RWPE1 (cell line): ENCODE results near the gene JSRP1.
A peak's percentile ranks its signal among the peaks of the same experiment; 100 is the strongest.

Experiments
- CTCF ChIA-PET: fragments of 350-600 bp; sonication (Branson Sonifier 250); formaldehyde crosslinking; extraction: SDS; loops from one replicate; lab custom pipeline; 2021; lab: Yijun Ruan, JAX
- POLR2A ChIA-PET: fragments of 400-600 bp; formaldehyde crosslinking; extraction: SDS; loops from one replicate; lab custom pipeline; 2020; ENCODE audit warnings: antibody characterized with exemption; ENCODE audit not compliant: low non-redundant PET; lab: Yijun Ruan, JAX
- DNase-seq: peaks from one replicate; pipeline ENCODE4 v3.0.0; 2012; ENCODE audit warnings: low spot score
- H3K27ac ChIP-seq: fragments of 450-650 bp; 2 replicates; pipeline ENCODE4 v1.5.1; 2017
- CTCF ChIP-seq: fragments of 450-650 bp; conservative IDR thresholded peaks from 2 replicates; pipeline ENCODE4 v1.5.1; 2017; ENCODE audit warnings: low read depth, mild to moderate bottlenecking

JSRP1 gene

GRCh38 chr19:2234996-2235380 is 21.2 kb downstream of the JSRP1 start:
- CTCF ChIA-PET: interaction anchor here (0.7 to 1.8 kb wide), 2 partner anchors 9 to 399 kb away, joined by 3 to 8 read pairs; no protein-coding TSS in a partner anchor
- DNase-seq: no peak
- POLR2A ChIA-PET: no interaction called here

GRCh38 chr19:2233601-2234280 is 22.5 kb downstream of the JSRP1 start:
- ChIA-PET POLR2A (no interaction called here), CTCF (interaction anchor here (1.2 kb wide), 1 partner anchor 80 kb away, joined by 3 read pairs; no protein-coding TSS in a partner anchor)
- H3K27ac ChIP-seq: peak overlapping the region; percentile 95
- no peak for TF ChIP-seq CTCF
- DNase-seq: no peak

More at GRCh38 chr19:2234996-2235380, 21.2 kb downstream of the JSRP1 start:
- no peak for TF ChIP-seq CTCF
- H3K27ac ChIP-seq: peak overlapping the region; percentile 95

GRCh38 chr19:2232286-2233151 is 23.7 kb downstream of the JSRP1 start:
- no peak for DNase-seq
- ChIA-PET POLR2A (no interaction called here), CTCF (interaction anchor here (0.6 to 0.7 kb wide), 3 partner anchors 18 to 115 kb away, joined by 3 to 7 read pairs (median 4); no protein-coding TSS in a partner anchor)
- peak overlapping the region; percentile 95 for H3K27ac ChIP-seq
- no peak for TF ChIP-seq CTCF

- H3K27ac ChIP-seq: peak overlapping the region; percentile 95
- no peak for DNase-seq
- ChIA-PET CTCF (interaction anchor here (0.7 kb wide), 1 partner anchor 114 kb away, joined by 3 read pairs; no protein-coding TSS in a partner anchor), POLR2A (no interaction called here)
- TF ChIP-seq CTCF: no peak
Measured at GRCh38 chr19:2231621-2232221, 24.5 kb downstream of the JSRP1 start.

- CTCF ChIA-PET: no interaction called here
- POLR2A ChIA-PET: no interaction called here
- no peak for DNase-seq
- H3K27ac ChIP-seq: peak overlapping the region; percentile 95
- no peak for TF ChIP-seq CTCF
Measured at GRCh38 chr19:2230807-2231533, 25.2 kb downstream of the JSRP1 start.
